ENCODE measurements around the gene KIF9.
"Not testable (repeated sequence)": the region's sequence is repeated elsewhere in the genome, so short reads cannot be mapped to it uniquely, and the experiment has no call there.

KIF9 gene

DNA sequence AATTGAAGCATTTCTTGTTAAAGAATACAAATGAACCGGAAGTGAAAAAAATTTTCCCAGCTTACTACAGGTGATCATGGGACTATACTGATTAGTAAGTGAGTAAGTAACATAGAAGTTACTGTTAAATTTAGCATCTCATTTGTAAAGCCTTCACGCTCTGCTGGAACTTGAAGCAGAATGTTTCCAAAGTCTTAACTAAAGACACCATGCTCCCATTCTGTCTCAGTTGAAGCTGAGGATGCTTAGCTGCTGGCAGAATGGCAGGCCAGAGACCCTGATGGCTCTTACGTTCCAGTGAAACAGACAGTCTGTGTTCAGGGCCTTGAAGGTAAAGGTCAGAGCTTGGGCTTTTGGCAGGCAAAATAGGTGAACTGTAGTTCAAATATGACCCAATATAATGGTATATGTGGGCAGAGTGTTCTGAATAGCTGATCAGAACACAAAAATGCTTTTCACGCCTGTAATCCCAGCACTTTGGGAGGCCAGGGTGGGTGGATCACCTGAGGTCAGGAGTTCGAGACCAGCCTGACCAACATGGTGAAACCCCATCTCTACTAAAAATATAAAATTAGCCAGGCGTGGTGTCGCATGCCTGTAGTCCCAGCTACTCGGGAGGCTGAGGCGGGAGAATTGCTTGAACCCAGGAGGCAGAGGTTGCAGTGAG lies 9.3 kb upstream of the KIF9 start:
- ATAC-seq, result not testable (repeated sequence)

DNA sequence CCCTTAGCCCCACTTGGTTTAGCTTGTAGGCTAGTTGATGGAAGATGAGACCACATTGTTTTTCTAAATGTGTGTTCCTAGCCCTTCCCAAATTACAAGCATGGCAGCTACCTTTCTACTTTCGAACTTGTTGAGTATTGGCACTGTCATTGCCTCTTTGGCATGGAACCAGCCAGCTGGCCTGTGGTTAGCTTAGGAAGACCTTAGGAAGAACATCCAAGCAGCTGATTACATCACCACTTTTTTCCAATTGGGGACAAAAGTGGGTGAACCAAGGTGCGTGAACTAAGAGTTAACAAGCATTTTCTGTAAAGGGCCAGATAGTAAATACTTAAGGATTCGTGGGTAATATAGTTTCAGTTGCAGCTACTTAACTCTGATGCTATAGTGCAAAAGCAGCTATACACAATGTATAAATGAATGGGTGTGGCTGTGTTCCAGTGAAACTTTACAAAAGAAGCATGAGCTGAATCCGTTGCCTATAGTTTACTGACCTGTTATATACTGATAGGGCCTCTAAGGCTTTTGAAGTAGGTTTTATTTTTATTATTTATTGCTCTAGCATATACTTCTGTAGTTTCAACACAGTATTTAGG lies 8.7 kb upstream of the KIF9 start:
- no peak for ATAC-seq

DNA sequence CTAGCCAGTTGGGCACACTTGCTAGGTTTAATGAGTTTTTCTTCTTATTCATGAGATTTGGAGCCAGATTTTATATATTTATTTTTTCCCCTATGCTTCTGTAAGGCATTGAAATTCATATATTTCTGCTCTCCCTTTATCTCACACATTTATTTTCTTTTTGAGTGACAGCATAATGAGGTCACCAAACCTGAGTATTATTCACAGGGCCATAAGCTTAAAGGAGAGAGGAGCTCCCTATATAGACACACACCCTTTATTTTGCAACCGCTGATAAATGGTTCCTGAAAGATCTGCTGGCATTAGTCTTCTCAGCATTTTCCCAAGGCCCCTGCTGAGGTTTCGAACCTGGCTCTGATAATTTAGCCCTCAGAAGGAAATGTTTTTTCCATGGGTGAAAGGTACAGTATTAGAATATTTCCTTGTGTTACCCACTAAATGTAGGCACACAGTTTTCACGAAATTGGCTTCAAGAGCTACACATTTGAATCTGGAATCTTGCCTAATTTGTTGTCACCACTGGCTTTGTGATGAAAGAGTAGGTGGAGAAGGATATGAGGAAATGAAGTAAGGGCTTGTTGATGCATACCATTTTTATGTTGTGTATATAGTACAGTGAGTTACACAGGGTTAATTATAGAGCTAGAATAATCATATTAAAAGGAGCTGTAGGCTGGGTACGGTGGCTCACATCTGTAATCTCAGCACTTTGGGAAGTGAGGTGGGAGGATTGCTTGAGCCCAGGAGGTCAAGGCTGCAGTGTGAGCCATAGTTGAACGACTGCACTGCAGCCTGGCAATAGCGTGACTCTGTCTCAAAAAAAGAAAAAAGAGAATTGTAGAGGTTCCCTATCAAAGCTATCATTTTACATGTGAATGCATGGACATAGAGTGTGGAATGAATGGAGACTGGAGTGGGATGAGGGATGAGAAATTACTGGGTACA lies 6.6 kb upstream of the KIF9 start:
- ATAC-seq, result no peak

DNA sequence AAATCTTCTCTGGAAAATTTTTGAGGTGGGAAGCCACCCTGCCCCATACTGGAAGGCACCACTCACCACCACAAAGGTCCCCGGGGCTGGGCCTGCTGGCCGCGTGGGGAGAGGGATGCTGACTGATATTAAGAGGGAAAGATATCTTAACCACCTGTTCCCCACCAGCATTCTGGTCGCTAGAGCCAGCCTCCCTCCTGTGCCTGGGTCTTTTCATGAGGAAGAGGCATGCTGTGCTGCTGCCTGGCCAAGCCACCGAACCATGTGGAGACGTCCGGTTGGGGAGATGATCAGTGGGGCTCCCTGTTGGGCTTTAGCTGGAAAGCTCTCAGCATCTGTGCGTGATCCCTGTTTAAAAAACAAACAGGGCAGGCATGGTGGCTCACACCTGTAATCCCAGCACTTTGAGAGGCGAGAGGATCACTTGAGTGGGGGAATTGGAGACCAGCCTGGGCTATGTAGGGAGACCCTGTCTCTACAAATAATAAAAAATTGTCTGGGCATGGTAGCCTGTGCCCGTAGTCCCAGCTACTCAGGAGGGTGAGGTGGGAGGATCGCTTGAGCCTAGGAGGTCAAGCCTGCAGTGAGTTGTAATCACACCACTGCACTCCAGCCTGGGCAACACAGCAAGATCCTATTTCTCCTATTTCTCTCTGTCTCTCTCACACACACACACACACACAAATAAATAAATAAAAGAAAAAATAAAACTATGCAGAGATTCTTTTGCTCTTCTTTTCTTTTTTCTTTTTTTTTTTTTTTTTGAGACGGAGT lies 1.2 kb upstream of the KIF9 start:
- peak in 1 of 2 donors; percentile 4 for ATAC-seq

DNA sequence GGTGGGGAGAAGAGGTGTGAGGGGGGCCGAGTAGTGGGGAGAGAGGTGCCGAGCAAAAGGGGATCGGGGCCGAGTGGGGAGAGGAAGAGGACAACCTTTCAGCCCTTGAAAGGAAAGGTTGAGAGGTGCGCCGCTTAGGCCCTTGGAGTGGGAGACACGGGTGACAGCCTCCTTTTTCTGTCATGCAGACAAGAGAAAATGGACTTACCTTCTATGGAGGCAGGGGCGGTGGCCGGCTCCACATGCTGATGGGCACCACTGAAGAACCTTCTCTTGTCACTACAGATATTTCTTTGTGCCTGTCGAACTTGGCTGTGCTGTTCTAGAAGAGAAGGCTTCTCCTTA lies 566 bp upstream of the KIF9 start:
- no peak for ATAC-seq

DNA sequence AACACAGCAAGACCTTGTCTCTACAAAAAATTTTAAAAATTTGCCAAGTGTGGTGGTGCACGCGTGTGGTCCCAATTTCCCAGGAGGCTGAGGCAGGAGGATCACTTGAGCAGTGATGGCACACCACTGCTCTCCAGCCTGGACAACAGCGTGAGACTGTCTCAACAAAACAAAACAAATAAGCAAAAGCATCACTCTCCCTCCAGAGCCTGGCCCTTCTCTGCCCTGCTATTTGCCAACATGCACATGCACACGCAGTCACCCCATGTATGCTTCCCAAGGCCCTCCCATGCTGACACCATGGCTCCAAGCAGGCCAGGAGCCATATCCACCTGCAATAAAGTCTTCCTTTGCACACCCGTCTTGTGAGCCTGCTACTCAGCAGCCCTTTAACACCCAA lies 2.1 kb downstream of the KIF9 start:
- ATAC-seq, result no peak

DNA sequence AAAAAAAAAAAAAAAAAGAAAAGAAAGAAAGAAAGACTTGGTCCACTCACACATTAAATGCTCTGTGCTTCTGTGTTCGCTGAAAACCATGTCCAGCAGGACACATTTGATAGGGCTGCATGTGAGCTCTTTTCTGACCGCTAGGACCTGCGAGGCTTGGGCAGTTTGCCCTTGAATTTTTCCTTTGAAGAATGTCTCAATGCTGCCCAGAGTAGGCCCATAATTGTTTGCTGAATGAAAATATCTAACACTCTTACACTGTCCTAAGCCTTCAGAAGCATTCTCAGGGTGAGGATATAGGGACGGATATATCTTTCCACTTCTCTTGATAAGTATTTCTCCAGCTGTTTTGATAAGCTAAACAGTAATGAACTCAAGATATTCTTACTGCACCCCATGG lies 6.0 kb downstream of the KIF9 start:
- no peak for ATAC-seq

DNA sequence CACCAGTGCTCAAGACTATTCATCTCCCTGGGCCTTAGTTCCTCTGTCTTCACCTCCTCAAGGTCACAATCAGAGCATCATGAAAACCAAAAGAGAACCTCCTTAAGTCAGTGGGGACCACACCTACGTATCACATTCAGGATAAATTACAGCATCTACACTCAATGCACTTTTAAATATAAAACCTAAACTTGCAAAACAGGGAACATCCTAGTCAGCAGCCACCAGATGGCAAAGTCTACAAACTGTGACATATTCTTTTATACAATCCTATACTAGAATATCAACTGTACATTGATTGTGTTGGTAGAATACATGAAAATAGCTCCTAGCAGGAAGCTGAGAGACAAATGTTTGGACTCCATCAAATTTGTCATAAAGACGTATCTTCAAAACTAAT lies 7.9 kb downstream of the KIF9 start:
- no peak for ATAC-seq

DNA sequence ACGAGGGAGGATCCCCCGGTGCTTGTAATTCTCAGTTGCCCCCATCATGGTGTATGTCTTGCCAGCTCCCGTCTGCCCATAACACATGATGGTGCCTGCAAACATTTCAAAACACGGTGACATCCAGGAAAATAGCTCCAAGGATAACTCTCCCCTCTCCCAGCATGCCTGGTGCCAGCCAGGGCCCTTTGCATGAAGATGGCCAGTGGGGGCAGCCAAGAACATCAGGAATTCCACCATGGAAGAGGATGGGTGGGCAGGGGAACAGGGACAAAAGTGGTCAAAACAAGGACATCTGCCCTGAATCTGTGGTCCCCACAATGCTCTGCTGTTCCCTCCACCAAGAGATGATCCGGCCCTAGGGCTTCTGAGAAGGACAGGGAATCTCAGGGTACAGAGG lies 9.0 kb downstream of the KIF9 start:
- ATAC-seq, result no peak

DNA sequence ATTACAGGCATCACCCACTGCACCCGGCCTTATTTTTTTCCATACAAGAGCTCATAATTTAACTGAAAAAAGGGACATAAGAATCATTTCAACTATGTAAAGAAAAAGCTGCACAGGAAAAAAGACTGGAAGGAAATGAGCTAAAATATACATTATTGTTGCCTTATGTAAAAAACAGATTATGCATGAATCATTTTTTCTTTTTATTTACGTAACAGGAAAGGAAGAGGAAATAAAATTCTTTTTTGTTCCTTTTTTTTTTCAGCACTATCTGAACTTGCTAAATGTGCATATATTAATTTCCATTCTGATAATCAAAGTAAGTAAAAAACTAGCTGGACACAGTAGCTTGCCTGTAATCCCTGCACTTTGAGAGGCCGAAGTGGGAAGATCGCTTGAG lies 12.1 kb downstream of the KIF9 start:
- no peak for ATAC-seq

DNA sequence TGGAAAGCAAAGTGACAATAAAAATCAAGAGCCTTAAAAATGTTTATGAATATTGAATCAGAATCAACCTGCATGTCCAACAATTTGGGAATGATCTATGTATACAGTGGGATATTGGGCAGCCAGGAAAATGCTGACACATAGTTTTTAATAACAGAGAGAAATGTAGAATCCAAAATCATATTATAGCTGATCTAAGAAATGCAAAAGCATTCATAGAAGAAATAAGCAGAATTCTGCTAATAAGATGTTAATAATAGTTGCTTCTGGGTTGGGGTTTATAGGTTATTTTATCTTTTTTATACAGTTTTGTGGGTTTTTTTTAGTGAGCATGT lies 15.1 kb downstream of the KIF9 start:
- ATAC-seq, result no peak

DNA sequence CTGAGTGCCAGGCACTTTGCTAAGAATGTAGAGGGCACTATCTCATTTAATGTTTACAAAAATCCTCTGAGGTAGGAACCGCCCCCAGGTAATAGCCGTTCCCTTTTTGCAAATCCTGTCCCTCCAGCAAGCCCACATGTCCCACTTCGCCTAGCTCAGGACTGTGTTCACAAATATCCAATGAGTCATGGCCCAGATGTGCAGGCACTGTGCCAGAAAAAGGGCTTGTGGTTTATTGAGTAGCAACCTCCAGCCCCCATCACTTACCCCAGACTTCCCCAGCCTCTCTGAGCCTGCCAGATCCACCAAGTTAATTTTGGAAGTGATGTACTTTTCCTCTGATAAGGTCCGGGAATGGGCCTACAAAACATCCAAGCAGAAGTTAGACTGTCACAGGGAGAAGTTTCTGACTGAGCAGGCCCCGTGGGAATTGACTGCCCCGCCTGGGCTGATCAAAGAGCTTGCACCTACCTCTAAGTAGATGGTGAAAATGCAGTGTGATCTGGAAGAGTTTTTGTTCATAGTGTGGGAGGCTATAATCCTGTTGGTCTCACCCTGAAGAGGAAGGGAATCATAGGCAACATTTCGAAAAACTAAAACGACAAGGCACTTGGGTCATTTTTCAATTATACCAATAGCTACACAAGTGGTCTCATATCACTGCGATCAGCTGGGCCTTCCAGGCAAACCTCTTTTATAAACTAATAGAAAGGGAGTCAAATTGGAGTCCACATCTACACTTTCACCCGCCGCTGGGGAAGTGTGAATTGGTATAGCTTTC lies 15.7 kb downstream of the KIF9 start:
- ATAC-seq, result peak; percentile 60 to 63

DNA sequence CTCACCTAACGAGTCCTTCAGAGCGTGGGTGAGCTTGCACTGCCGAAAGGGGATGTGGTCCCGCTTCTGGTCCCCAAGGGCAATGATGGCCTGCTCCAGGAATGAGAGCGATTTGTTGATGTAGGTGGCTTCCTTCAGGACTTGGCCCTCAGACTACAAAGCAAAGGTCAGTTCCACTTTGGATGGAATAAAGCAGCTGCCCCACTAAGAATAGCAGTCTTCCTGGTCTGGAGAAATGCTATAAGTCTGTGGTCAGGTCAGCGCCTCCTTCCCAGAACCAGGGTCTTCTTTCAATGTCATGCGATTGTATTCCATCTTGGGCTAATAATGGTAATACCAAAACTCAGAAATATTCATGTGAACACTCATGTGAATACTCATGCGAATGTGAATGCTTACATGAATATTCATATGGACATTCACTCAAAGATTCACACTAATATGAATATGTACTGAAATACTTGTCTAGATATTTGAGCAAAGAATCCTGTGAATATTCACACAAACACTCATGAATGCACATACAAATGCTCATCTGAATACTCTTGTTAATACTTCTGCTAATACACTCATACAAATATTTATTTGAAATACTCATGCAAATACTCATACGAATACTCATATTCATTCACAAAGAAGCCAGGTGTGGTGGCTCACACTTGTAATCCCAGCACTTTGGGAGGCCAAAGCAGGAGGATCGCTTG lies 16.7 kb downstream of the KIF9 start:
- no peak for ATAC-seq

DNA sequence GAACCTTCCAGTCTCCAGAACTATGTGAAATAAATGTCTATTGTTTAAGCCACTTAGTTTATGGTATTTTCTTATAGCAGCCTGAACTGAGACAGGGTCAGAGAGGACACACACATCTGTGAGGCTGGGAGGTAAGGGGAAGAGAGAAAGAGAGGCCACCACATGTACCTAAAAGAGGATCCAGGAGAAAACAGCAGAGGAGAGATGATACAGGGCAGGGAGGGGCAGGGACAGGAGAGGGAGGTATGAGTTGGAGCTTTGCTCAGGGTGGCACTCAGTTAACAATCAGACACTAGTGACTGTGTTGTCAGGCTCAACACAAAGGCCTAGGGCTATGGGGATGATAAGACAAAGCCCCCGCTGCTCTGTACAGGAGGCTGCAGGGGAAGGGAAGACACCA lies 17.6 kb downstream of the KIF9 start:
- ATAC-seq, result no peak

DNA sequence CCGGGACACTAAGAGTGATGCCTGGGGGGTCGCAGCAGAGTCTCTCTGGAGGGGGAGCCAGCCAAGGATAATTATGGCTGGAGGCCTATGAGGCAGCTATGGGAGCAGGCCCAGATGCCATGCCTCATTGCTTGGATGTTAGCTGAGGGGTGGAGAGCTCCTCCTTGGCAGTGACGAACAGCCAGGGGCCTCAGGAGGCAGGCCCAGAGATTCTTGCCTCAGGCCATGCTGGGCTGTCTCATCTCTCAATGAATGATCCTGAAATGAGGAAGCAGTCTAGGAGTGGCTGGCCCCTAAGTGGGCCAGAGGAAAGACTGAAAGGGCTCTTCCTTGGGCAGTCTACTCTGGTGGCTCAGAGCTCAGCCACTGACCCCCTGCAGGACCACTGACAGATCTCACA lies 21.3 kb downstream of the KIF9 start:
- no peak for ATAC-seq

DNA sequence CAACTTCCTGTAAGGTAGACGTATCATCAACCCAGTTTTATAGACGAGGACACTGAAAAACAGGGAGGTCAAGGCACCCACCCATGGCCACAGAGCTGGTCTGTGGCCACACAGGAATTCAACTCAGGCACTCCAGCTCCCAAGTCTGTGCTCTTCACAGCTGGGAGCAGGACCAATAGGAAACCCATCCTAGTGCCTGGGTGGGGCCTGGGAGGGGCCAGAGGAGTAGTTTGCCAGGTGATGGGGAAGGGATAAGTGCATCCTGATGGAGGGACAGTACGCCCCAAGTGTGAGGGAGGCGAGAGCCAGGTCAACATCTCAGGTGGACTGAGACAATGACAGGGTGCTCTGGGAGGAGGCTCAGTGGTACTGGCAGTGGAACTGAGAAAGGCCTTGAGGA lies 22.0 kb downstream of the KIF9 start:
- ATAC-seq, result no peak

DNA sequence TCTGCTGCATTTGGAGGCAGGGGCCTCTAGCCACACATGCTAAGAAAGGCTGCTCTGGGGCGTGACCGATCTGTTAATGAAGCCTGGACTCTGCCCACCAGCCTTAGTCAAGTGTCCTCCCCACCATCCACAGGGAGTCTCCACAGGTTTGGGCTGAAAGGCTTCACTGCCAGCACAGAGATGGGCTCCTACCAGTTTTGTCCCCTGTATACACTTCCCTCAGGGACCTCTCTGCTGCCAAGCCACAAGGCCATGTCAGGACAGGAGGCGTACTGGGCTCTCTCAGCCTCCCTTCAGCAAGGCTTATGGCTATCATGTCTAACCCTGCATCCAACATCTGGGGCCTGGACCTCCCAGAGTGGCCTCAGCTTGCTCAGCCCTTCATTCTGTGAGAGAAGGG lies 23.5 kb downstream of the KIF9 start:
- no peak for ATAC-seq

DNA sequence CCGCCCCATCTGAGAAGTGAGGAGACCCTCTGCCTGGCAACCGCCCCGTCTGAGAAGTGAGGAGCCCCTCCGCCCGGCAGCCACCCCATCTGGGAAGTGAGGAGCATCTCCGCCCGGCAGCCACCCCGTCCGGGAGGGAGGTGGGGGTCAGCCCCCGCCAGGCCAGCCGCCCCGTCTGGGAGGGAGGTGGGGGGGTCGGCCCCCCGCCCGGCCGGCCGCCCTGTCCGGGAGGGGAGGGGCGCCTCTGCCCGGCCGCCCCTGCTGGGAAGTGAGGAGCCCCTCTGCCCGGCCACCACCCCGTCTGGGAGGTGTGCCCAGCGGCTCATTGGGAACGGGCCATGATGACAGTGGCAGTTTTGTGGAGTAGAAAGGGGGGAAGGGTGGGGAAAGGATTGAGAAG lies 26.3 kb downstream of the KIF9 start:
- not testable (repeated sequence) for ATAC-seq

DNA sequence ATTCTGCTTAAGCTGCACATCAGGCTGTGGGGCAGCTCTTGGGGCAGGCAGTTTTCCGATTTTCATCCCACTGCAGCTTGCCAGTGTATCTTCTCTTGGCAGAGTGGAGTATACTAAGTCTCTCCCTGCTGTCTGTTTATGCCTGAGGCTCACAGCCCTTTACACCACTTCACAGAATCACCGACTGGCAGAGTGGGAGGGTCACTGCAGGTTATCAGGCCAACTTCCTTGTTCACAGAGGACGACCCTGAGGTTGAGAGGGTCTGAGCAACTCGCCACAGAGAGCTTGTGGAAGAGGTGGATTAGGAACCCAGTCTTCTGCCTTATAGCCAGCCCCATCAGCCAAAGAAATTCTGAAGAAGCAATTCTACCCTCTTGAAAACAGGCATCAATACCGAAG lies 30.9 kb downstream of the KIF9 start:
- no peak for ATAC-seq

DNA sequence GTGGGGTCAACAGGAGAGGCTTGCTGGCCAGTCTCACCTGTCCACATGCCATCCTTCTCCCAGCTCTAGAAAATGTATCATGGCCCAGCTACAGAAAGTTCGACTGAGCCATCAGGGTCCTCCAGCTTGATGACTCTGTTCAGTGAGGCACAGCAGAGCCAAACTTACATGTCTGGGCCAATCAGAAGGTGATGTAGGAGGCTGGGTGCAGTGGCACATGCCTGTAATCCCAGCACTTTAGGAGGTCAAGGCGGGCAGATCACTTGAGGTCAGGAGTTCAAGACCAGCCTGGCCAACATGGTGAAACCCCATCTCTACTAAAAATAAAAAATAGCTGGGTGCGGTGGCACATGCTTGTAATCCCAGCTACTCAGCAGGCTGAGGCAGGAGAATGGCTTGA lies 31.5 kb downstream of the KIF9 start:
- not testable (repeated sequence) for ATAC-seq

DNA sequence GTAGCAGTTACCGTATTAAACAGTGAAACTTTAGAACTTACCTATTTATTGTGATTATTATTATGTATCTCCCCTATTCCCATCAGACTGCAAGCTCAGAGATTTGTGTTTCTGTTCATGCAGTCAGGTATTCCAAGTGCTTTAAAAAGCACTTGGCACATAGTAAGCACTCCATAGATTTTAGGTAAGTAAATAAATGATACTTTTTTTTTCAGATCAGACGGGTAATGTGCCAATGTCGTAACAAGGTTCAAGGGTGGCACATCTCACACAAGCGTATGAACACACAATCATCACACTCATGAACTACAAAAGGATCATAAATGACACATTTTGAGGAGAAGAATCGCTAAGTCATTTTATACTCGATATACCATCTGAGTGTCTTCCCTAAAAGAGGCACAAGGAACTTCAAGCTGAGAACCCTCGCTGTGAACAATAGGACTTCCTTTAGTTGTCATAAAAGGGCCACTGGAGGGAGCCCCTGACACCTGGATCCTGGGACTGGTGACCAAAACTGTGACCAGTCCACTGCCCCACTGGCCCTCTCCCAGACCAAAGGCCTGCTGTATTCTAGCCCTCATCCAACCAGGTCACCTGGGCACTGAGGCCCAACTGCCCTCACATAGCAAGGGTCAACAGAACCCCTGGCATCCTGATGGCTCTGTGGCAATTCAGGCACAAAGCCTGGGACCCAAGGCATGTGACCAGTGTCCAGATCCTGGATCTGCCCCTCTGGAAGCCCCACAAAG lies 32.1 kb downstream of the KIF9 start:
- no peak for ATAC-seq
